GM10847 (cell line): ENCODE measurements around the gene TNS3.

ENCODE experiments used
- POLR2A ChIP-seq: IDR thresholded peaks from 2 replicates; pipeline ENCODE4 v1.6.1; 2011; ENCODE audit not compliant: insufficient read length; ENCODE audit errors: extremely low read depth

TNS3 gene

GRCh38 chr7:47329320-47329926 lies 252.5 kb downstream of the TNS3 start:
- TF ChIP-seq POLR2A = no peak

GRCh38 chr7:47328392-47329319 lies 253.3 kb downstream of the TNS3 start:
- TF ChIP-seq POLR2A = no peak

GRCh38 chr7:47327698-47328391 lies 254.1 kb downstream of the TNS3 start:
- no peak for TF ChIP-seq POLR2A

- no peak for TF ChIP-seq POLR2A
Measured at GRCh38 chr7:47327346-47327697, 254.6 kb downstream of the TNS3 start.

- TF ChIP-seq POLR2A = no peak
Measured at GRCh38 chr7:47326808-47327207, 255.1 kb downstream of the TNS3 start.

DNA sequence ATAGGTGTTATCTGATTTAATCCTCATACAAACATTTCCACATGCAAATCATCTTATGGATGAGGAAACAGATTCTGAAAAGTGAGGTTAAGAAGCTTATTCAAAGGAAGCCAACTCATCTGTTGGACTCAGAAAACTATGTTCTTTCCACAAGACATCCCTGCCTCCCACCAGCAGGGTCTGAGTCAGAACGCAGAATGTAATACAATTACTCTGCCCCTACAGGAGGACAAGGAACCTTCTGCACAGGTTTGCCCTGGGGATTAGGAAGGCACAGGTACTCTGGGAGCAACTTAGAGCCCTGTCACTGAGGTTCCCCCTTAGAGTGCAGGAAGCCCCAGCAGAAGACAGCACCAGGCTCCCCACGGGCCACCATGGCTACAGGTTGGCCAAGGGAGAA lies 255.7 kb downstream of the TNS3 start:
- no peak for TF ChIP-seq POLR2A

GRCh38 chr7:47325337-47325736 lies 256.6 kb downstream of the TNS3 start:
- no peak for TF ChIP-seq POLR2A

GRCh38 chr7:47323904-47324303 lies 258.0 kb downstream of the TNS3 start:
- no peak for TF ChIP-seq POLR2A

- no peak for TF ChIP-seq POLR2A
Measured at GRCh38 chr7:47322731-47323130, 259.2 kb downstream of the TNS3 start.

DNA sequence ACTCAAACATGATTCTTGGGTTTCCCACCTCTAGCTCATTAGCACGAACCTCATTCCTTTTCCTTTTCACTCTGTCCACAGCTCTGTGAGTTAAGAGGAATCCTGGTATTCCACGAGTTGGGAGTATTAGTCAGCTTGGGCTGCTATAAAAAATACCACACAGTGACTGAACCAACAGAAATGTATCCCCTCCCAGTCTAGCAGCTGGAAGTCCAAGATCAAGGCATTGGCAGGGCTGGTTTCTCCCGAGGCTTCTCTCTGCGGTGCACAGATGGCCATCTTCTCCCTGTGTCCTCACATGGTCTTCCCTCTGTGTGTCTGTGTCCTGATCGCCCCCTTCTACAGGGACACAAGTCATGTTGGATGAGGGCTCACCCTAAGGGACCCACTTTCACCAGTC lies 261.6 kb downstream of the TNS3 start:
- no peak for TF ChIP-seq POLR2A

GRCh38 chr7:47318395-47319182 lies 263.3 kb downstream of the TNS3 start:
- TF ChIP-seq POLR2A = no peak

DNA sequence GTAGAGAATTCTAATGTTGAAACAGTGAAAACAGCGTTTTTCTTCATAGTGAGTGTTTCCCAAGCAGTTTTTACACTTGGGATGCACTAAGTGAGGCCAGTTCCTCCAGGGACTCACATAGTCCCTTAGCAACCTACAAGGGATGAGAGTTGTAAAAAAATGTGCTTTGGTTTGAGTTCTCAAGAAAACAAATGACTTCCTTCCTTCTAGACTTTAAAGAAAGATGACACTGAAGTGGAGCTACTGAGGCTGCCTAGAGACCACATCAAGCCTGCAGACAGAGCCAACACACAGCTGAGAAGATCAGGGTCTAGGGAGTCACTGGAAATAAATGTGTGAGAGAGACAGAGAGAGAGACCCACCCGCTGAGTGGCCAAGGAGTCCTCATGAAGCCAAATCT lies 264.4 kb downstream of the TNS3 start:
- TF ChIP-seq POLR2A = no peak

DNA sequence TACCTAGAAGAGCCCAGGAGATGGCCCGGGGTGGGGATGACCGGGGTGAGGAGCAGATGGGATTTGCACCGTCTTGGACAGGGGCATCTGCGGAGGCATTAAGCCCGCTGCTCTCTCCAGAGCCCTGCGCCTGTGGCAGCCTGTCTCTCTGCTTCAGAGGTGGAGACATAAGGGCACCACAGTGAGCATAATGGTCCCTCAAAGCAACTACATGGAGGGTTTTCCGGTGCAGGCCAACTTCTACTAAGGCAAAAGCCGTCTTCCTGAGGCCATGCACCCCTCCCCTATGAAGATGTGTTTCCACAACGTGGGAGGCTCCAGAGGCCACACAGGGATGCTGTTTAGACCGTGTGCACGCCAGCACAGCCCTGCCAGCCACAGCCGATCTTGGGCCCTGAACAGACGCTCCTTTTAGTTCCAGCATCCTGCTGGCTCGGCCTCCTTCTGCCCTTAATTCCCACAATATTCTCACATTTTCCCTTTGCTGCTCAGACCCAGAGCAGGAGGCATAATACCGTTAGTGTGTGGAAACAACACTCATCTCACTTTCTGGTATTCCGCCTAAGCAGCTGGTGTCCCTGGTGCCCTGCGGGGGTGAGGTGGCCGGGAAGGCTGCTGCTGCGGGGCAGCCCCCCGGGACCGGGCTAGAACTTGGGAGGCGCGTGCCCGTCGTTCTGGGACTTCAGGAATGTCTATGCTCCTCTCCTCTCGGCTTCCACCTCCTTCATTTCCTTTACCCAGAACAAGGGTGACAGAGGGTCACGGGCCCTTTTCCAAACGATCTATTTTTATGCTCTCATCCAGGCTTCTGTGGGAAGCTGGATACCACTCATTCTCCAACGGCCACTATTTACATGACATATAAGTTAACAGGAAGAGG lies 266.9 kb downstream of the TNS3 start:
- no peak for TF ChIP-seq POLR2A

GRCh38 chr7:47314248-47314647 lies 267.7 kb downstream of the TNS3 start:
- TF ChIP-seq POLR2A = no peak
